ENCODE results near the gene PRXL2A. TPM values are rescaled to one million over a fixed set of nuclear protein-coding genes. Genes with fewer than 3 reads are reported as not detected.

Gene PRXL2A
- total RNA-seq, 2 experiments from 2014 or later, result 3.9 to 4.6 TPM

- ChIA-PET POLR2A (interaction anchor here (0.7 to 22.9 kb wide), 7 partner anchors 9 to 60 kb away, joined by 3 to 420 read pairs (median 26); partner anchors contain the start of genes PRXL2A and TSPAN14), CTCF (interaction anchor here (0.6 to 19.9 kb wide), 8 partner anchors 9 to 33 kb away, joined by 3 to 250 read pairs (median 8); no protein-coding TSS in a partner anchor)
- no peaks in the 10 kb centered on the region for H3K27me3 Mint-ChIP-seq
- peaks cover 96% of the 10 kb centered on the region for H3K4me1 Mint-ChIP-seq (ENCODE audit: low read depth)
- DNase-seq (peak; percentile 35 to 90 (median 74)), ATAC-seq (ENCODE audit: poor library complexity) (peak; percentile 35)
- H3K27ac ChIP-seq (ENCODE audit: low read depth in 1 of 2, low read length in 2 of 2), result peak overlapping the region; percentile 85 to 91
- intact Hi-C loops (cut with DNase I, micrococcal nuclease), result loop anchor here in 1 of 2 experiments (1.0 to 10.0 kb wide), 4 partner anchors 9 to 263 kb away; partner anchors contain the start of gene ANXA11
- peaks cover 100% of the 10 kb centered on the region for H3K4me1 ChIP-seq (ENCODE audit: insufficient read depth, low read length)
- H3K27me3 ChIP-seq (ENCODE audit: control insufficient read depth in 1 of 2, insufficient read depth in 2 of 2, low read length in 2 of 2), result no peaks in the 10 kb centered on the region
- no peak for TF ChIP-seq CTCF (IDR thresholded peaks at IDR 0.05)
- peak overlapping the region; percentile 92 for H3K27ac Mint-ChIP-seq
- peak overlapping the region; percentile 49 for H3K4me3 ChIP-seq (ENCODE audit: low read length)
- H3K36me3 Mint-ChIP-seq (ENCODE audit: low read depth), result peaks cover 66% of the 10 kb centered on the region
- H3K4me3 Mint-ChIP-seq, result peak overlapping the region; percentile 91
- H3K9me3 Mint-ChIP-seq, result no peaks in the 10 kb centered on the region
- peaks cover 31% of the 10 kb centered on the region for H3K36me3 ChIP-seq (ENCODE audit: insufficient read depth, low read length)
- H3K9me3 ChIP-seq (ENCODE audit: control insufficient read depth in 1 of 2, insufficient read depth in 1 of 2, low read length in 2 of 2), result no peaks in the 10 kb centered on the region
Observed at GRCh38 chr10:80468002-80468401, 59.7 kb downstream of the PRXL2A start.

- no peaks in the 10 kb centered on the region for H3K9me3 ChIP-seq (ENCODE audit: control insufficient read depth in 1 of 2, insufficient read depth in 1 of 2, low read length in 2 of 2)
- peaks cover 38% of the 10 kb centered on the region for H3K36me3 ChIP-seq (ENCODE audit: insufficient read depth, low read length)
- Mint-ChIP-seq H3K4me3 (peak overlapping the region; percentile 91), H3K9me3 (no peaks in the 10 kb centered on the region), H3K36me3 (ENCODE audit: low read depth) (peaks cover 67% of the 10 kb centered on the region), H3K4me1 (ENCODE audit: low read depth) (peaks cover 96% of the 10 kb centered on the region), H3K27ac (peak overlapping the region; percentile 92), H3K27me3 (no peaks in the 10 kb centered on the region)
- H3K4me1 ChIP-seq (ENCODE audit: insufficient read depth, low read length), result peaks cover 100% of the 10 kb centered on the region
- TF ChIP-seq CTCF (IDR thresholded peaks at IDR 0.05), result no peak
- intact Hi-C loops (cut with DNase I, micrococcal nuclease), result loop anchor here in 1 of 2 experiments (1.0 to 10.0 kb wide), 4 partner anchors 10 to 264 kb away; partner anchors contain the start of gene ANXA11
- peak overlapping the region; percentile 49 for H3K4me3 ChIP-seq (ENCODE audit: low read length)
- ChIA-PET POLR2A (interaction anchor here (0.9 to 22.9 kb wide), 6 partner anchors 8 to 33 kb away, joined by 3 to 420 read pairs (median 91); partner anchors contain the start of gene TSPAN14), CTCF (interaction anchor here (0.6 to 19.9 kb wide), 7 partner anchors 10 to 32 kb away, joined by 3 to 250 read pairs (median 12); no protein-coding TSS in a partner anchor)
- peak overlapping the region; percentile 85 to 91 for H3K27ac ChIP-seq (ENCODE audit: low read depth in 1 of 2, low read length in 2 of 2)
- no peaks in the 10 kb centered on the region for H3K27me3 ChIP-seq (ENCODE audit: control insufficient read depth in 1 of 2, insufficient read depth in 2 of 2, low read length in 2 of 2)
- no peak for ATAC-seq (ENCODE audit: poor library complexity)
- peak in 3 of 14 experiments; percentile 49 to 57 (median 56) for DNase-seq
Observed at GRCh38 chr10:80468806-80469421, 60.6 kb downstream of the PRXL2A start.

- Mint-ChIP-seq H3K27me3 (no peaks in the 10 kb centered on the region), H3K27ac (peak overlapping the region; percentile 92), H3K36me3 (ENCODE audit: low read depth) (peaks cover 77% of the 10 kb centered on the region), H3K4me1 (ENCODE audit: low read depth) (peaks cover 98% of the 10 kb centered on the region), H3K4me3 (peak overlapping the region; percentile 86), H3K9me3 (no peaks in the 10 kb centered on the region)
- Histone ChIP-seq H3K4me1 (ENCODE audit: insufficient read depth, low read length) (peaks cover 100% of the 10 kb centered on the region), H3K27me3 (ENCODE audit: control insufficient read depth in 1 of 2, insufficient read depth in 2 of 2, low read length in 2 of 2) (no peaks in the 10 kb centered on the region), H3K4me3 (ENCODE audit: low read length) (peak overlapping the region; percentile 23), H3K9me3 (ENCODE audit: control insufficient read depth in 1 of 2, insufficient read depth in 1 of 2, low read length in 2 of 2) (no peaks in the 10 kb centered on the region), H3K36me3 (ENCODE audit: insufficient read depth, low read length) (peaks cover 47% of the 10 kb centered on the region), H3K27ac (ENCODE audit: low read depth in 1 of 2, low read length in 2 of 2) (peak overlapping the region; percentile 46 to 48)
- intact Hi-C loops (cut with DNase I, micrococcal nuclease), result loop anchor here in 1 of 2 experiments (2.0 kb wide), 1 partner anchor 17 kb away; no protein-coding TSS in a partner anchor
- ChIA-PET CTCF (interaction anchor here (0.7 to 19.9 kb wide), 4 partner anchors 8 to 92 kb away, joined by 3 to 250 read pairs (median 6); no protein-coding TSS in a partner anchor), POLR2A (interaction anchor here (0.6 to 22.9 kb wide), 6 partner anchors 8 to 32 kb away, joined by 3 to 420 read pairs (median 90); partner anchors contain the start of gene TSPAN14)
- no peak for TF ChIP-seq CTCF (IDR thresholded peaks at IDR 0.05)
- ATAC-seq (ENCODE audit: poor library complexity) (no peak), DNase-seq (no peak)
Observed at GRCh38 chr10:80470266-80470665, 61.9 kb downstream of the PRXL2A start.

Data from CD4-positive, alpha-beta T cell (primary cell).